ENCODE data around the gene ATP2A2. TPM values are rescaled to one million over a fixed set of nuclear protein-coding genes. Genes with fewer than 3 reads are reported as not detected.

Gene ATP2A2
- total RNA-seq, 1 donor: 87.3 TPM

- DNase-seq (ENCODE audit: low read depth in 2 of 3, low spot score in 2 of 3): no peak
These were observed 6.9 kb downstream of the ATP2A2 start for GRCh38 chr12:110287986-110288385.

- DNase-seq (ENCODE audit: low read depth in 2 of 3, low spot score in 2 of 3): no peak
These were observed 8.1 kb downstream of the ATP2A2 start for GRCh38 chr12:110289044-110289710.

GRCh38 chr12:110289711-110290078 is 8.6 kb downstream of the ATP2A2 start:
- no peak for DNase-seq (ENCODE audit: low read depth in 2 of 3, low spot score in 2 of 3)

GRCh38 chr12:110301065-110301806 is 20.2 kb downstream of the ATP2A2 start:
- peak in 1 of 3 donors; percentile 18 for DNase-seq (ENCODE audit: low read depth in 2 of 3, low spot score in 2 of 3)

GRCh38 chr12:110304061-110304551 is 23.1 kb downstream of the ATP2A2 start:
- DNase-seq (ENCODE audit: low read depth in 2 of 3, low spot score in 2 of 3): no peak

GRCh38 chr12:110307372-110307771 is 26.3 kb downstream of the ATP2A2 start:
- DNase-seq (ENCODE audit: low read depth in 2 of 3, low spot score in 2 of 3): no peak

- DNase-seq (ENCODE audit: low read depth in 2 of 3, low spot score in 2 of 3): no peak
These were observed 29.7 kb downstream of the ATP2A2 start for GRCh38 chr12:110310763-110311162.

GRCh38 chr12:110311903-110312302 is 30.9 kb downstream of the ATP2A2 start:
- DNase-seq (ENCODE audit: low read depth in 2 of 3, low spot score in 2 of 3): no peak

GRCh38 chr12:110312581-110313360 is 31.7 kb downstream of the ATP2A2 start:
- DNase-seq (ENCODE audit: low read depth in 2 of 3, low spot score in 2 of 3): no peak

- DNase-seq (ENCODE audit: low read depth in 2 of 3, low spot score in 2 of 3): no peak
These were observed 33.3 kb downstream of the ATP2A2 start for GRCh38 chr12:110314308-110314707.

- peak in 1 of 3 donors; percentile 28 for DNase-seq (ENCODE audit: low read depth in 2 of 3, low spot score in 2 of 3)
These were observed 35.8 kb downstream of the ATP2A2 start for GRCh38 chr12:110316861-110317260.

- no peak for DNase-seq (ENCODE audit: low read depth in 2 of 3, low spot score in 2 of 3)
These were observed 36.9 kb downstream of the ATP2A2 start for GRCh38 chr12:110317911-110318310.

- DNase-seq (ENCODE audit: low read depth in 2 of 3, low spot score in 2 of 3): no peak
These were observed 39.5 kb downstream of the ATP2A2 start for GRCh38 chr12:110320550-110320949.

GRCh38 chr12:110329710-110330109 is 48.7 kb downstream of the ATP2A2 start:
- DNase-seq (ENCODE audit: low read depth in 2 of 3, low spot score in 2 of 3): no peak

- no peak for DNase-seq (ENCODE audit: low read depth in 2 of 3, low spot score in 2 of 3)
These were observed 49.1 kb downstream of the ATP2A2 start for GRCh38 chr12:110330124-110330523.

- no peak for DNase-seq (ENCODE audit: low read depth in 2 of 3, low spot score in 2 of 3)
These were observed 49.5 kb downstream of the ATP2A2 start for GRCh38 chr12:110330544-110330943.

- no peak for DNase-seq (ENCODE audit: low read depth in 2 of 3, low spot score in 2 of 3)
These were observed 52.2 kb downstream of the ATP2A2 start for GRCh38 chr12:110333201-110333600.

- DNase-seq (ENCODE audit: low read depth in 2 of 3, low spot score in 2 of 3): no peak
These were observed 54.5 kb downstream of the ATP2A2 start for GRCh38 chr12:110335481-110336045.

- no peak for DNase-seq (ENCODE audit: low read depth in 2 of 3, low spot score in 2 of 3)
These were observed 57.1 kb downstream of the ATP2A2 start for GRCh38 chr12:110337912-110338710.

- peak in 2 of 3 donors; percentile 53 to 62 for DNase-seq (ENCODE audit: low read depth in 2 of 3, low spot score in 2 of 3)
These were observed 57.7 kb downstream of the ATP2A2 start for GRCh38 chr12:110338754-110339153.

Measured in hematopoietic multipotent progenitor cell (in vitro differentiated cells).